IPS-NIHi7 (cell line): ENCODE measurements around the gene SSTR5.

Source experiments
- DNase-seq: peaks from one replicate; pipeline ENCODE4 v3.0.0; 2012; ENCODE audit warnings: mixed read lengths; ENCODE audit errors: extremely low spot score

The SSTR5 gene

GRCh38 chr16:1102921-1103635 lies 30.5 kb downstream of the SSTR5 start:
- DNase-seq = peak; percentile 85

- no peak for DNase-seq
These were observed 31.1 kb downstream of the SSTR5 start for GRCh38 chr16:1103636-1103980.

- peak; percentile 97 for DNase-seq
These were observed 33.5 kb downstream of the SSTR5 start for GRCh38 chr16:1105888-1106620.

GRCh38 chr16:1106659-1107058 lies 34.1 kb downstream of the SSTR5 start:
- DNase-seq = no peak

- no peak for DNase-seq
These were observed 34.6 kb downstream of the SSTR5 start for GRCh38 chr16:1107141-1107540.

GRCh38 chr16:1107731-1108130 lies 35.2 kb downstream of the SSTR5 start:
- DNase-seq = no peak

- DNase-seq = no peak
These were observed 36.0 kb downstream of the SSTR5 start for GRCh38 chr16:1108299-1109252.

GRCh38 chr16:1109648-1110047 lies 37.1 kb downstream of the SSTR5 start:
- DNase-seq = no peak

- DNase-seq = no peak
These were observed 40.1 kb downstream of the SSTR5 start for GRCh38 chr16:1112506-1113184.

- no peak for DNase-seq
These were observed 40.9 kb downstream of the SSTR5 start for GRCh38 chr16:1113489-1113888.

- no peak for DNase-seq
These were observed 41.5 kb downstream of the SSTR5 start for GRCh38 chr16:1113889-1114526.

GRCh38 chr16:1116693-1117077 lies 44.1 kb downstream of the SSTR5 start:
- DNase-seq = no peak

- no peak for DNase-seq
These were observed 44.8 kb downstream of the SSTR5 start for GRCh38 chr16:1117176-1117900.

- DNase-seq = no peak
These were observed 45.4 kb downstream of the SSTR5 start for GRCh38 chr16:1117926-1118325.

GRCh38 chr16:1119129-1119528 lies 46.6 kb downstream of the SSTR5 start:
- DNase-seq = no peak

GRCh38 chr16:1119766-1120576 lies 47.4 kb downstream of the SSTR5 start:
- DNase-seq = no peak

GRCh38 chr16:1120577-1120941 lies 48.0 kb downstream of the SSTR5 start:
- no peak for DNase-seq

GRCh38 chr16:1121009-1121408 lies 48.5 kb downstream of the SSTR5 start:
- DNase-seq = no peak

- no peak for DNase-seq
These were observed 49.3 kb downstream of the SSTR5 start for GRCh38 chr16:1121601-1122397.
